Amygdala (tissue), 56 donors: ENCODE measurements around the gene PRR5L.

Source experiments
- DNase-seq, 56 donors: peaks; one replicate each; lab custom pipeline; 2025; lab: John Stamatoyannopoulos, UW

PRR5L gene

GRCh38 chr11:36512016-36512415 lies 215.9 kb downstream of the PRR5L start:
- no peak for DNase-seq

GRCh38 chr11:36513965-36514364 lies 217.9 kb downstream of the PRR5L start:
- no peak for DNase-seq
